HL-60 (cell line): ENCODE results near the gene TIMM44.

Experiments used
- DNase-seq, 2 experiments: peaks; one replicate each; pipeline ENCODE4 v3.0.0-alpha.2; 2010 to 2020; ENCODE audit warnings: low read depth in 1 of 2, low spot score in 1 of 2
- H3K27ac ChIP-seq: fragments of 250-450 bp; sonication (Bioruptor Pico); replicated peaks from 2 replicates; pipeline ENCODE4 v1.5.1; 2020; ENCODE audit warnings: mild to moderate bottlenecking, moderate library complexity
- H3K27me3 ChIP-seq: fragments of 250-450 bp; sonication (Bioruptor Pico); 2 replicates; pipeline ENCODE4 v1.5.1; 2021; ENCODE audit warnings: mild to moderate bottlenecking, moderate library complexity; ENCODE audit not compliant: insufficient read depth, poor library complexity, severe bottlenecking
- H3K4me3 ChIP-seq: replicated peaks from 2 replicates; pipeline ENCODE4 v1.5.1; 2011; ENCODE audit warnings: mild to moderate bottlenecking, control low read depth, low read length; ENCODE audit not compliant: insufficient read depth
- GABPA ChIP-seq: IDR thresholded peaks from 2 replicates; pipeline ENCODE4 v1.6.1; 2012; ENCODE audit warnings: low read depth
- POLR2AphosphoS5 ChIP-seq: IDR thresholded peaks from 2 replicates; pipeline ENCODE4 v1.6.1; 2012; ENCODE audit warnings: low read depth
- SPI1 ChIP-seq: IDR thresholded peaks from 2 replicates; pipeline ENCODE4 v1.6.1; 2012; ENCODE audit warnings: low read depth, mild to moderate bottlenecking, borderline replicate concordance
- TF ChIP-seq, protein P1 (sequence below): IDR thresholded peaks from 2 replicates; pipeline ENCODE4 v1.6.1; 2012; ENCODE audit warnings: low read depth; ENCODE audit not compliant: insufficient replicate concordance
- TF ChIP-seq, protein P2 (sequence below): IDR thresholded peaks from one replicate; pipeline ENCODE4 v1.5.1; 2011; ENCODE audit warnings: low read length, control low read depth, inconsistent platforms; ENCODE audit not compliant: insufficient read depth

TIMM44 gene

DNA sequence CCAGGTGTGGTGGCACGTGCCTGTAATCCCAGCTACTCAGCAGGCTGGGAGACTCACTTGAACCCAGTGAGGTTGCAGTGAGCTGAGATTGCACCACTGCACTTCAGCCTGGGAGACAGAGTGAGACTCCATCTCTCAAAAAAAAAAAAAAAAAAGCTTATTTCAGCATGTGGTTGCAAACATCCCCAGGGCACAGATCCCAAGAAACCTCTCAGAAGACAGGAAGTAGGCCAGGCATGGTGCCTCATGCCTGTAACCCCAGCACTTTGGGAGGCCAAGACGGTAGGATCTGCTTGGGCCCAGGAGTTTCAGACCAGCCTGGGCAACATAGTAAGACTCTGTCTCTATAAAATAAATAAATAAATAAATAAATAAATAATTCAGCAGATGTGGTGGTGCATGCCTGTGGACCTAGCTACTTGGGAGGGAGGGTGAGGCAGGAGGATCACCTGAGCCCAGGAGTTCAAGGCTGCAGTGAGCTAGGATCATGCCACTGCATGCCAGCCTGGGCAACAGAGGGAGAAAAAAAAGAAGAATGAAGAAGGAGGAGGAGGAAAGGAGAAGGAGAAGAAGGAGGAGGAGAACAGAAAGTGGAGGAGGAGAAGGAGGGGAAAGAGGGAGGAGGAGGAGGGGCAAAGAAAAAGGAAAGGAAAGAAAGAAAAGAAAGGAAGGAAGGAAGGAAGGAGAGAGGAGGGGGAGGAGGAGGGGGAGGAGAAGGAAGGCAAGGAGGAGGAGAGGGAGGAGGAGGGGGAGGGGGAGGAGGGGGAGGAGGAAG, 59.5 kb downstream of the TIMM44 start:
- H3K27me3 ChIP-seq: peaks cover 16% of the 10 kb centered on the region
- TF ChIP-seq SPI1 (no peak), POLR2AphosphoS5 (no peak)
- TF ChIP-seq, protein P1, sequence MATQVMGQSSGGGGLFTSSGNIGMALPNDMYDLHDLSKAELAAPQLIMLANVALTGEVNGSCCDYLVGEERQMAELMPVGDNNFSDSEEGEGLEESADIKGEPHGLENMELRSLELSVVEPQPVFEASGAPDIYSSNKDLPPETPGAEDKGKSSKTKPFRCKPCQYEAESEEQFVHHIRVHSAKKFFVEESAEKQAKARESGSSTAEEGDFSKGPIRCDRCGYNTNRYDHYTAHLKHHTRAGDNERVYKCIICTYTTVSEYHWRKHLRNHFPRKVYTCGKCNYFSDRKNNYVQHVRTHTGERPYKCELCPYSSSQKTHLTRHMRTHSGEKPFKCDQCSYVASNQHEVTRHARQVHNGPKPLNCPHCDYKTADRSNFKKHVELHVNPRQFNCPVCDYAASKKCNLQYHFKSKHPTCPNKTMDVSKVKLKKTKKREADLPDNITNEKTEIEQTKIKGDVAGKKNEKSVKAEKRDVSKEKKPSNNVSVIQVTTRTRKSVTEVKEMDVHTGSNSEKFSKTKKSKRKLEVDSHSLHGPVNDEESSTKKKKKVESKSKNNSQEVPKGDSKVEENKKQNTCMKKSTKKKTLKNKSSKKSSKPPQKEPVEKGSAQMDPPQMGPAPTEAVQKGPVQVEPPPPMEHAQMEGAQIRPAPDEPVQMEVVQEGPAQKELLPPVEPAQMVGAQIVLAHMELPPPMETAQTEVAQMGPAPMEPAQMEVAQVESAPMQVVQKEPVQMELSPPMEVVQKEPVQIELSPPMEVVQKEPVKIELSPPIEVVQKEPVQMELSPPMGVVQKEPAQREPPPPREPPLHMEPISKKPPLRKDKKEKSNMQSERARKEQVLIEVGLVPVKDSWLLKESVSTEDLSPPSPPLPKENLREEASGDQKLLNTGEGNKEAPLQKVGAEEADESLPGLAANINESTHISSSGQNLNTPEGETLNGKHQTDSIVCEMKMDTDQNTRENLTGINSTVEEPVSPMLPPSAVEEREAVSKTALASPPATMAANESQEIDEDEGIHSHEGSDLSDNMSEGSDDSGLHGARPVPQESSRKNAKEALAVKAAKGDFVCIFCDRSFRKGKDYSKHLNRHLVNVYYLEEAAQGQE: no peak
- no peak overlapping the region for H3K4me3 ChIP-seq
- DNase-seq: no peak
- no peak overlapping the region for H3K27ac ChIP-seq

- no peak overlapping the region for H3K4me3 ChIP-seq
- no peak for DNase-seq
- no peak overlapping the region for H3K27ac ChIP-seq
- H3K27me3 ChIP-seq: peaks cover 10% of the 10 kb centered on the region
- TF ChIP-seq, protein P2, sequence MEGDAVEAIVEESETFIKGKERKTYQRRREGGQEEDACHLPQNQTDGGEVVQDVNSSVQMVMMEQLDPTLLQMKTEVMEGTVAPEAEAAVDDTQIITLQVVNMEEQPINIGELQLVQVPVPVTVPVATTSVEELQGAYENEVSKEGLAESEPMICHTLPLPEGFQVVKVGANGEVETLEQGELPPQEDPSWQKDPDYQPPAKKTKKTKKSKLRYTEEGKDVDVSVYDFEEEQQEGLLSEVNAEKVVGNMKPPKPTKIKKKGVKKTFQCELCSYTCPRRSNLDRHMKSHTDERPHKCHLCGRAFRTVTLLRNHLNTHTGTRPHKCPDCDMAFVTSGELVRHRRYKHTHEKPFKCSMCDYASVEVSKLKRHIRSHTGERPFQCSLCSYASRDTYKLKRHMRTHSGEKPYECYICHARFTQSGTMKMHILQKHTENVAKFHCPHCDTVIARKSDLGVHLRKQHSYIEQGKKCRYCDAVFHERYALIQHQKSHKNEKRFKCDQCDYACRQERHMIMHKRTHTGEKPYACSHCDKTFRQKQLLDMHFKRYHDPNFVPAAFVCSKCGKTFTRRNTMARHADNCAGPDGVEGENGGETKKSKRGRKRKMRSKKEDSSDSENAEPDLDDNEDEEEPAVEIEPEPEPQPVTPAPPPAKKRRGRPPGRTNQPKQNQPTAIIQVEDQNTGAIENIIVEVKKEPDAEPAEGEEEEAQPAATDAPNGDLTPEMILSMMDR: no peak
- TF ChIP-seq SPI1: no peak
These were observed 60.4 kb downstream of the TIMM44 start for GRCh38 chr19:7883105-7883504.

- no peak overlapping the region for H3K4me3 ChIP-seq
- no peak overlapping the region for H3K27ac ChIP-seq
- peaks cover 3% of the 10 kb centered on the region for H3K27me3 ChIP-seq
- TF ChIP-seq POLR2AphosphoS5 (no peak), GABPA (no peak), SPI1 (no peak)
- TF ChIP-seq, protein P1: no peak
- TF ChIP-seq, protein P2: no peak
- no peak for DNase-seq
These were observed 61.6 kb downstream of the TIMM44 start for GRCh38 chr19:7881910-7882309.

- Histone ChIP-seq H3K27ac (no peak overlapping the region), H3K4me3 (no peak overlapping the region), H3K27me3 (peaks cover 4% of the 10 kb centered on the region)
- DNase-seq: no peak
- TF ChIP-seq POLR2AphosphoS5: no peak
- TF ChIP-seq, protein P1: no peak
- TF ChIP-seq, protein P2: no peak
- TF ChIP-seq SPI1: no peak
- TF ChIP-seq GABPA: no peak
These were observed 63.6 kb downstream of the TIMM44 start for GRCh38 chr19:7879836-7880235.
